PFSK-1 (cell line): ENCODE data around the gene FCAMR.

Experiments used
- FOXP2 ChIP-seq: optimal IDR thresholded peaks from 2 replicates; pipeline ENCODE3; 2011; ENCODE audit warnings: borderline replicate concordance, control low read depth, inconsistent platforms; ENCODE audit not compliant: insufficient read depth; ENCODE audit errors: extremely low read length, extremely low read depth
- POLR2AphosphoS5 ChIP-seq: IDR thresholded peaks from 2 replicates; pipeline ENCODE4 v1.6.1; 2012; ENCODE audit warnings: low read depth, mild to moderate bottlenecking, control low read depth, low read length, moderate library complexity
- REST ChIP-seq, 2 experiments: IDR thresholded peaks; 2 replicates each; pipeline versions ENCODE4 v1.6.1 to v1.8.0; 2011 to 2012; ENCODE audit warnings: low read depth in 2 of 2, low read length in 2 of 2, control low read depth in 1 of 2, inconsistent platforms in 1 of 2, mild to moderate bottlenecking in 1 of 2, moderate library complexity in 1 of 2; ENCODE audit not compliant: insufficient read depth in 1 of 2
- SIN3A ChIP-seq: IDR thresholded peaks from 2 replicates; pipeline ENCODE4 v1.6.1; 2012; ENCODE audit warnings: mild to moderate bottlenecking, low read length, moderate library complexity, borderline replicate concordance; ENCODE audit not compliant: insufficient read depth
- TAF1 ChIP-seq: IDR thresholded peaks from 2 replicates; pipeline ENCODE4 v1.6.1; 2012; ENCODE audit warnings: low read length, control low read depth, borderline replicate concordance; ENCODE audit not compliant: insufficient read depth

The FCAMR gene

GRCh38 chr1:206929524-206929923 lies 40.7 kb downstream of the FCAMR start:
- TF ChIP-seq REST (IDR thresholded peaks at IDR 0.05; ENCODE audit: insufficient read depth in 1 of 2, low read depth in 2 of 2, low read length in 2 of 2) (no peak), TAF1 (no peak), POLR2AphosphoS5 (no peak), FOXP2 (no peak), SIN3A (no peak)

- TF ChIP-seq TAF1 (no peak), SIN3A (no peak), FOXP2 (no peak), REST (IDR thresholded peaks at IDR 0.05; ENCODE audit: insufficient read depth in 1 of 2, low read depth in 2 of 2, low read length in 2 of 2) (no peak), POLR2AphosphoS5 (no peak)
Measured at GRCh38 chr1:206926286-206926685, 44.0 kb downstream of the FCAMR start.

- no peak for TF ChIP-seq SIN3A
- TF ChIP-seq TAF1: no peak
- no peak for TF ChIP-seq POLR2AphosphoS5
Measured at GRCh38 chr1:206925106-206925736, 45.0 kb downstream of the FCAMR start.

GRCh38 chr1:206924592-206925105 lies 45.6 kb downstream of the FCAMR start:
- TF ChIP-seq SIN3A (no peak), POLR2AphosphoS5 (no peak), TAF1 (no peak), REST (IDR thresholded peaks at IDR 0.05; ENCODE audit: insufficient read depth in 1 of 2, low read depth in 2 of 2, low read length in 2 of 2) (no peak), FOXP2 (no peak)

- TF ChIP-seq FOXP2 (no peak), POLR2AphosphoS5 (no peak), TAF1 (no peak), REST (IDR thresholded peaks at IDR 0.05; ENCODE audit: insufficient read depth in 1 of 2, low read depth in 2 of 2, low read length in 2 of 2) (no peak), SIN3A (no peak)
Measured at GRCh38 chr1:206923009-206923960, 47.0 kb downstream of the FCAMR start.
